ENCODE measurements around the gene SLC35F1. TPM values are rescaled to one million over a fixed set of nuclear protein-coding genes. Genes with fewer than 3 reads are reported as not detected.

The SLC35F1 gene
- total RNA-seq, 4 donors from 2014 or later, result 5.4 to 8.1 (median 6.5) TPM

DNA sequence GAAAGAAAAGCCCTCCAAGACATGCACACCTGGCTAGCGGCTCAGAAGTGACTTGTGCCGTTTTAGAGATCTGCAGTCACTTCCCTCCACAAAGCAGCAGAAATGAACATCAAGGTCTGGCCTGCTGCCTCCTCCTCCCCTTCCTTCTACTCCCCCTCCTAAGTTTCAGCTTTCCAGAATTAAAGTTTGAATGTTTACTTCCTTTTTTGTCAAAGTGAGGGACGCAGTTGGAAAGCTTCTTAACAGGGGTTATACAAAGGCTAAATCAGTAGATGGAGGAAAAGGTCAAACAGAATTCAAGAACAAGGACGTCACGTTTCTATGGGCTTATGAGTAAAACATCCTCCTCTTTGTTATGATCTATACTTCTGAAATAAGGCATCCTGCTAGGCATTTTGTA is 227.7 kb downstream of the SLC35F1 start:
- TF ChIP-seq EP300 (IDR thresholded peaks at IDR 0.05) (no peak), POLR2AphosphoS5 (IDR thresholded peaks at IDR 0.05) (no peak)
- TF ChIP-seq, protein P1, sequence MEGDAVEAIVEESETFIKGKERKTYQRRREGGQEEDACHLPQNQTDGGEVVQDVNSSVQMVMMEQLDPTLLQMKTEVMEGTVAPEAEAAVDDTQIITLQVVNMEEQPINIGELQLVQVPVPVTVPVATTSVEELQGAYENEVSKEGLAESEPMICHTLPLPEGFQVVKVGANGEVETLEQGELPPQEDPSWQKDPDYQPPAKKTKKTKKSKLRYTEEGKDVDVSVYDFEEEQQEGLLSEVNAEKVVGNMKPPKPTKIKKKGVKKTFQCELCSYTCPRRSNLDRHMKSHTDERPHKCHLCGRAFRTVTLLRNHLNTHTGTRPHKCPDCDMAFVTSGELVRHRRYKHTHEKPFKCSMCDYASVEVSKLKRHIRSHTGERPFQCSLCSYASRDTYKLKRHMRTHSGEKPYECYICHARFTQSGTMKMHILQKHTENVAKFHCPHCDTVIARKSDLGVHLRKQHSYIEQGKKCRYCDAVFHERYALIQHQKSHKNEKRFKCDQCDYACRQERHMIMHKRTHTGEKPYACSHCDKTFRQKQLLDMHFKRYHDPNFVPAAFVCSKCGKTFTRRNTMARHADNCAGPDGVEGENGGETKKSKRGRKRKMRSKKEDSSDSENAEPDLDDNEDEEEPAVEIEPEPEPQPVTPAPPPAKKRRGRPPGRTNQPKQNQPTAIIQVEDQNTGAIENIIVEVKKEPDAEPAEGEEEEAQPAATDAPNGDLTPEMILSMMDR (IDR thresholded peaks at IDR 0.05), result no peak
- no peak for DNase-seq (ENCODE audit: extremely low spot score)
- intact Hi-C loops (cut with DNase I), result no loop called here
- Histone ChIP-seq H3K4me3 (no peak overlapping the region), H3K4me1 (peaks cover 5 to 36% (median 26%) of the 10 kb centered on the region in 4 donors), H3K9me3 (no peaks in the 10 kb centered on the region), H3K27ac (replicated peaks in 1 of 4) (peak overlapping the region in 1 of 4 donors; percentile 27), H3K27me3 (no peaks in the 10 kb centered on the region), H3K36me3 (no peaks in the 10 kb centered on the region)
- WGBS, result 19% methylated on average over 5 of the region's 5 CpGs

DNA sequence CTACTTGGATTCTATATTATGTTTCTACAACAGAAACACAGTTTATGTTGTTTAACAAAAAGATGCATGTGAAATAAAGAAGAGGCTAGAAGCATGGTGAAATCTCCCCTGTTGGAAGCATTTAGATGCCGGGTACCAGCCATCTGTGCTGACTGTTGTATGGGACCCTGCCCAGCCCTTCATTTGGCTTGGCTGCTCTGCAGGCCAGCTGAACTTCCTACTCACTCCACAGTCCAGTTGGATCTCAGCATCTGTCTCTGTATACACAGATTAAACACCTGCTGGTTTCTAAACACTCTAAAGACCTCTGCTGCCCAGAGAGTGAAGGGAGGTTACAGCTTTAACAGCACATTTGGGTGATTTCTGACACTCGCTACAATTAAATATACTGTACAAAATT is 228.3 kb downstream of the SLC35F1 start:
- Histone ChIP-seq H3K4me1 (peaks cover 5 to 36% (median 26%) of the 10 kb centered on the region in 4 donors), H3K27ac (replicated peaks in 1 of 4) (no peak overlapping the region), H3K27me3 (no peaks in the 10 kb centered on the region), H3K36me3 (no peaks in the 10 kb centered on the region), H3K9me3 (no peaks in the 10 kb centered on the region), H3K4me3 (no peak overlapping the region)
- intact Hi-C loops (cut with DNase I), result no loop called here
- TF ChIP-seq, protein P1 (IDR thresholded peaks at IDR 0.05), result no peak
- TF ChIP-seq POLR2A (IDR thresholded peaks at IDR 0.05; ENCODE audit: low read depth) (no peak), POLR2AphosphoS5 (IDR thresholded peaks at IDR 0.05) (no peak), EP300 (IDR thresholded peaks at IDR 0.05) (no peak)
- no peak for DNase-seq (ENCODE audit: extremely low spot score)
- WGBS, result 85% methylated on average over 2 of the region's 2 CpGs

DNA sequence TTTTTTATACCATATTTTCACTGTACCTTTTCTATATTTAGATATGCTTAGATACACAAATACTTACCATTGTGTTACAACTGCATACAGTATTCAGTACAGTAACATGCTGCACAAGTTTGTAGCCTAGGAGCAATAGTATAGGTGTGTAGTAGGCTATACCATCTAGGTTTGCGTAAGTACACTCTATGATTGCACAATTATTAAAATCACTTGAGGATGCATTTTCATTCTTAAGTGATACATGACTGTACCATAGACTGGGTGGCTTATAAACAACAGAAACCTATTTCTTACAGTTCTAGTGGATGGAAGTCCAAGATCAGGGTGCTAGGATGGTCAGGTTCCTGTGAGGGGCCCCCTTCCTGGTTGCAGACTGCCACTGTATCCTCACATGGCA is 234.1 kb downstream of the SLC35F1 start:
- H3K4me3 ChIP-seq, result no peak overlapping the region
- no peak overlapping the region for H3K27ac ChIP-seq (replicated peaks in 1 of 4)
- 100% methylated on average over 1 of the region's 1 CpG for WGBS
- TF ChIP-seq, protein P1 (IDR thresholded peaks at IDR 0.05), result no peak
- TF ChIP-seq EP300 (IDR thresholded peaks at IDR 0.05), result no peak
- H3K27me3 ChIP-seq, result no peaks in the 10 kb centered on the region
- no peak for DNase-seq (ENCODE audit: extremely low spot score)
- peaks cover under 1 to 8% (median 3%) of the 10 kb centered on the region in 4 donors for H3K4me1 ChIP-seq
- H3K36me3 ChIP-seq, result no peaks in the 10 kb centered on the region
- intact Hi-C loops (cut with DNase I), result no loop called here
- H3K9me3 ChIP-seq, result no peaks in the 10 kb centered on the region

DNA sequence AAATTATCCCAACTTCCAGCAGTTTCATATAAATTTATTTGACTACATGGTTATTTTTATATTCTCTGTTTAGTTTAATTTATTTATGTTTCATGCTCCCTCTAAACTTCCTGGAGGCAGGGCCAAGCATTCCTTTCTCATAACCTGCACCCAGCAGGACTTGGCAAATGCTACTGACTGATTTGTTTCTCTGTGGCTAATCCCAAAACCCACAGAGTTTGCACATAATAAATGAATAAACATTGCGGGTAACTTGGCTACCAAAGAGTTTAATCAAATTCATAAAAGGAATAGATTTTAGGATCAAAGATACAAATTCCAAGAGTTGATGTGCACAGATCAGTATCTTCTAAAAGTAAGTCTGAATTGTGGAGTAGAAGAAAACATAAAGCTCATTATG is 239.5 kb downstream of the SLC35F1 start:
- no peaks in the 10 kb centered on the region for H3K9me3 ChIP-seq
- no peaks in the 10 kb centered on the region for H3K36me3 ChIP-seq
- no peak overlapping the region for H3K27ac ChIP-seq (replicated peaks in 1 of 4)
- WGBS, result 46% methylated on average over 1 of the region's 1 CpG
- no peak overlapping the region for H3K4me3 ChIP-seq
- no peak for DNase-seq (ENCODE audit: extremely low spot score)
- intact Hi-C loops (cut with DNase I), result no loop called here
- TF ChIP-seq, protein P1 (IDR thresholded peaks at IDR 0.05), result no peak
- TF ChIP-seq POLR2AphosphoS5 (IDR thresholded peaks at IDR 0.05) (no peak), POLR2A (IDR thresholded peaks at IDR 0.05; ENCODE audit: low read depth) (no peak), EP300 (IDR thresholded peaks at IDR 0.05) (no peak)
- peaks cover 6 to 7% (median 7%) of the 10 kb centered on the region in 4 donors for H3K4me1 ChIP-seq
- no peaks in the 10 kb centered on the region for H3K27me3 ChIP-seq

DNA sequence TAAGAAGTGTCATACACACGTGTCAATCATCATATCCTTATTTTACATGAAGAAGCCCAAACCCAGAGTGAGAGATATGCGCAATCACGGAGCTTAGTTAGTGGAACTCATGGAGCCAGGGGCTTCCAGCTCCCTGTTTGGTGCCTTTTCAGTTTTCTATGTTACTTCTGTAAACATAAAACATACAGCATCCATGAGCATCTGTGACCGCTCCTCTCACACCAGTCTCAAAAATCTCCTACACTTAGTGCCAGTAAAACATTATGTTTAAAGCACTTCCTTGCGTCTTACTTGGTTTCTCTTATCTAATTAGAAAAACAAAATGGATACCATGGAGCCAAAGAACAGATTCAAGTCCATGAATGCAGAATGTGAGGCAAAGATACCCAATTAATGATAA is 240.4 kb downstream of the SLC35F1 start:
- no peak overlapping the region for H3K4me3 ChIP-seq
- H3K36me3 ChIP-seq, result no peaks in the 10 kb centered on the region
- no peak for DNase-seq (ENCODE audit: extremely low spot score)
- 94% methylated on average over 5 of the region's 5 CpGs for WGBS
- no peak overlapping the region for H3K27ac ChIP-seq (replicated peaks in 1 of 4)
- TF ChIP-seq POLR2AphosphoS5 (IDR thresholded peaks at IDR 0.05) (no peak), EP300 (IDR thresholded peaks at IDR 0.05) (no peak)
- H3K9me3 ChIP-seq, result no peaks in the 10 kb centered on the region
- no peaks in the 10 kb centered on the region for H3K27me3 ChIP-seq
- peaks cover 6 to 7% (median 7%) of the 10 kb centered on the region in 4 donors for H3K4me1 ChIP-seq
- intact Hi-C loops (cut with DNase I), result no loop called here

All from esophagus muscularis mucosa (tissue), 4 donors.